ENCODE measurements around the gene NAV2.

NAV2 gene

GRCh38 chr11:20016526-20016925 is 303.9 kb downstream of the NAV2 start:
- no peak for DNase-seq (ENCODE audit: low read depth)
- no peak for TF ChIP-seq CTCF (conservative IDR thresholded peaks at IDR 0.05; ENCODE audit: low read length)
- no peak overlapping the region for H3K4me3 ChIP-seq (ENCODE audit: low read length)

GRCh38 chr11:20017320-20017719 is 304.7 kb downstream of the NAV2 start:
- H3K4me3 ChIP-seq (ENCODE audit: low read length) = no peak overlapping the region
- no peak for DNase-seq (ENCODE audit: low read depth)
- no peak for TF ChIP-seq CTCF (conservative IDR thresholded peaks at IDR 0.05; ENCODE audit: low read length)

GRCh38 chr11:20020198-20020597 is 307.6 kb downstream of the NAV2 start:
- H3K4me3 ChIP-seq (ENCODE audit: low read length) = no peak overlapping the region
- no peak for TF ChIP-seq CTCF (conservative IDR thresholded peaks at IDR 0.05; ENCODE audit: low read length)
- DNase-seq (ENCODE audit: low read depth) = no peak

- TF ChIP-seq CTCF (conservative IDR thresholded peaks at IDR 0.05; ENCODE audit: low read length) = no peak
- no peak for DNase-seq (ENCODE audit: low read depth)
These were observed 308.1 kb downstream of the NAV2 start for GRCh38 chr11:20020716-20021115.

GRCh38 chr11:20021212-20021611 is 308.6 kb downstream of the NAV2 start:
- no peak overlapping the region for H3K4me3 ChIP-seq (ENCODE audit: low read length)
- no peak for DNase-seq (ENCODE audit: low read depth)
- TF ChIP-seq CTCF (conservative IDR thresholded peaks at IDR 0.05; ENCODE audit: low read length) = no peak

More at GRCh38 chr11:20020716-20021115, 308.1 kb downstream of the NAV2 start:
- no peak overlapping the region for H3K4me3 ChIP-seq (ENCODE audit: low read length)

DNA sequence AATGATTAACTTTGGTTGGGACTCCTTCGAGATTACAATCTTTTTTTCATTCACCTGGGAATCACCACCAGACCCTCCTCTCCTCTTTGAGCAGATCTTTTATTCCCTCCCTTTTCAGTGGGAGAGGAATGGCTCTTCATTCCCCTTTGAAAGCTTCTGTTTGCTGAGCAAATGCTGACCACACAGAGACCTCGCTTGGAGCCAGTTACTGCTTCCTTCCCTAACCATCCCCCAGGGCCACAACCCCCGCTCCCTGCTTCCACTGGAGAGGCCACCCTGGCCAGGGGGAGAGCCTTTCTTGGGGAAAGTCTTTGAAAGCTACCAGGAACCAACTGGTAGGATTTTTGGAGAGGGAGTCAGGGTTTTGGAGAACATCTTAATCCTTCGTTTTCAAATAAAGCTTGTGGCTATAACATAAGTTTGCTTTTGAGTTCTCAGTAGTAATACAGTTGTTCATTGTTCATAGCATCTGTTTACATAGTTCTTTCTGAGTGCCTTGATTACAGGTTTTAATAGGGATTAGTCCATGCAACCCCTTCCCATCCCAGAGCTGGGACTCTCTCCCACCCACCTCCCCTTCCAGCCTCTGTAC is 309.2 kb downstream of the NAV2 start:
- no peak for TF ChIP-seq CTCF (conservative IDR thresholded peaks at IDR 0.05; ENCODE audit: low read length)
- no peak for DNase-seq (ENCODE audit: low read depth)
- H3K4me3 ChIP-seq (ENCODE audit: low read length) = no peak overlapping the region

DNA sequence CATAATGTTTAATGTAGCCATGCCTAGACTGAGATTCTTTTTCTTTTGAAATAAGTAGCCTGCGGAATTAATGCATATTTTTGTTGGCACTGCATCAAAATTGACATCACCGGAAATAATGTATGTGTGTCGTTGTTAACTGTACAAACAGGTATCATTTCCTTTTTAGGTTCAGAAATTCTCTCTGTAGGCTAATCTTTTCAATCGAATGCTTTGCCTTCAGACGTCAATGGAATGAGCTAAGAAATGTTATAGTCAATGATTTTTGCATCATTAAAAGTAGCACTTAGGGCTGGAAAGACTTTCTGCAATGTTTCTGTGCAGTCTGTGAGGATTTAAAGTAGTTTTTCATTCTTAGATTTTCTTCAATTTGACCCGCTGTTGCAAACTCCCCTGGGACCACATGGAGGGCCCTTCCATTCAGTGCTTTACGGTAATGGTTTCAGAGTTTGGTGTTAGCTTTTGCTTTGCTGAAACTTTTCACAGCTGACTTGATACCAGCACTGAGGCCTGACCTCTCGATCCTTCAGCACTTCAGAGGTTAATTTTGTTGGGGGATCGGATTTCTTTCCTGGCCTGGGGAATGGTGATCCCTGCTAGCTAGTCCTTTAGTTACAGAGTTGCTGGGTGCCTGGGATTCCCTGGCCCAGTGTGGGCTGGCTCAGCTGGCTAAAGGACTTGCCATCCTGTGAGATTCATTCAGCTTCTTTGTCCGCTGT is 309.9 kb downstream of the NAV2 start:
- DNase-seq (ENCODE audit: low read depth) = no peak
- H3K4me3 ChIP-seq (ENCODE audit: low read length) = no peak overlapping the region
- TF ChIP-seq CTCF (conservative IDR thresholded peaks at IDR 0.05; ENCODE audit: low read length) = no peak
